IMR-90 (cell line): ENCODE data around the gene ARHGAP8.

Experiments used
- CHD1 ChIP-seq: IDR thresholded peaks from 2 replicates; pipeline ENCODE4 v1.6.1; 2012; ENCODE audit warnings: low read depth, low read length, improper control_type of control experiment
- CTCF ChIP-seq: conservative IDR thresholded peaks from 2 replicates; pipeline ENCODE4 v1.5.1; 2012; ENCODE audit warnings: mild to moderate bottlenecking, low read depth, low read length, improper control_type of control experiment
- MAFK ChIP-seq: IDR thresholded peaks from 2 replicates; pipeline ENCODE4 v1.6.1; 2012; ENCODE audit warnings: low read depth, low read length, improper control_type of control experiment
- MAZ ChIP-seq: IDR thresholded peaks from 2 replicates; pipeline ENCODE4 v1.6.1; 2012; ENCODE audit warnings: low read depth, mild to moderate bottlenecking, low read length, improper control_type of control experiment, moderate library complexity, borderline replicate concordance
- POLR2A ChIP-seq: IDR thresholded peaks from 2 replicates; pipeline ENCODE4 v1.6.1; 2012; ENCODE audit warnings: mild to moderate bottlenecking, low read depth, low read length
- RFX5 ChIP-seq: IDR thresholded peaks from 2 replicates; pipeline ENCODE4 v1.8.0; 2012; ENCODE audit warnings: low read depth, mild to moderate bottlenecking, low read length, moderate library complexity
- SMC3 ChIP-seq: fragments of 150-350 bp; IDR thresholded peaks from 2 replicates; pipeline ENCODE4 v1.6.1; 2016; ENCODE audit warnings: low read depth, mild to moderate bottlenecking, antibody characterized with exemption, low read length, moderate library complexity
- USF2 ChIP-seq: fragments of 150-350 bp; IDR thresholded peaks from 2 replicates; pipeline ENCODE4 v1.6.1; 2017; ENCODE audit warnings: mild to moderate bottlenecking, antibody characterized with exemption, low read length, low read depth

DNA sequence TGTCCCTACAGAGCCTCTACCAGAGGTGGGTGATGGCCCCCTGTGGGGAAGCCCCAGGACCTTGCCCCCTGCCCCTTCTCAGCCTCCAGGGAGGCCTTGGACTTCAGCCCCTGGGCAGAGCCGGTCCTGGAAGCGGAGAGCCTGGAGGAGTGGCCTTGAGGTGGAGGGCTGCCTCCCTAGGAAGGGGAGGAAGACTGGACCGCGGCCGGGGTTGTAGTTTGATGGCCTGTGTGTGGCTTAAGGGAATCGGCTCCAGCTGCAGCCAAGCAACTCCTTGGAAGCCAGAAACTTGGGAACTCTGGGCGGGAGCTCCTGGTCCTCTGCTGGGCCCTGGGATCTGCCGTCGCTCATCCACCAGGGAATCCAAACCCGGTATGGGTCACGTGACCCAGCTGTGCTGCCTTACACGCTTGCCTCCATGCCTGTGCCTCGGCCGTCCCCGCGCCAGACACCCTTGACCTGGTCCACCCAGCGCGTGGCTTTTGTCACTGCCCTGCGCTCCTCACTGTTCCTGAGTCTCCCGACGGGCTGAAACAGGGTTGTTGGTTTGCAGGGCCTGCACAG is 23.5 kb upstream of the ARHGAP8 start:
- TF ChIP-seq POLR2A (no peak), CTCF (no peak), USF2 (no peak), CHD1 (no peak), MAZ (no peak), MAFK (no peak), SMC3 (no peak), RFX5 (no peak)
